PC-3 (cell line): ENCODE results near the gene EFHC2. TPM values are rescaled to one million over a fixed set of nuclear protein-coding genes. Genes with fewer than 3 reads are reported as not detected.

Experiments
- ATAC-seq: fragments of 200-7000 bp; cut with Tn5 transposase; 2 replicates; pipeline ENCODE4 v1.9.1; 2020; ENCODE audit warnings: mild to moderate bottlenecking, moderate library complexity
- BruUV-seq: library from RNA; stranded (reverse); fragments of 400-500 nt; replicated peaks from 2 replicates; lab custom pipeline; 2021; lab: Mats Ljungman, UMichigan
- CTCF ChIA-PET: fragments of 300-600 bp; sonication (Branson Sonifier 250); formaldehyde crosslinking; loops from one replicate; lab custom pipeline; 2022; ENCODE audit warnings: antibody characterized with exemption; lab: Charles Lee
- POLR2A ChIA-PET: fragments of 300-600 bp; sonication (Branson Sonifier 250); formaldehyde crosslinking; loops from one replicate; lab custom pipeline; 2022; ENCODE audit warnings: antibody characterized with exemption; ENCODE audit not compliant: unreplicated experiment; lab: Charles Lee
- DNase-seq: peaks from one replicate; pipeline ENCODE4 v3.0.0-alpha.2; 2015
- H2AFZ ChIP-seq: fragments of 300-600 bp; sonication (generic); 2 replicates; pipeline ENCODE4 v1.6.0; 2016; ENCODE audit warnings: antibody characterized with exemption, low read length
- H3F3A ChIP-seq: fragments of 300-600 bp; sonication (generic); one replicate; pipeline ENCODE4 v1.6.0; 2017; ENCODE audit warnings: antibody characterized with exemption, low read length, control low read depth, mild to moderate bottlenecking; ENCODE audit not compliant: unreplicated experiment
- H3K27ac ChIP-seq: fragments of 300-600 bp; sonication (generic); 2 replicates; pipeline ENCODE4 v1.5.1; 2016; ENCODE audit warnings: mild to moderate bottlenecking, low read length
- H3K27me3 ChIP-seq: fragments of 300-600 bp; sonication (generic); 2 replicates; pipeline ENCODE4 v1.6.1; 2016; ENCODE audit warnings: low read length, mixed read lengths
- H3K36me3 ChIP-seq: fragments of 300-600 bp; sonication (generic); 2 replicates; pipeline ENCODE4 v1.6.1; 2016; ENCODE audit warnings: low read depth, mixed run types, low read length, mixed read lengths
- H3K4me1 ChIP-seq: fragments of 300-600 bp; sonication (generic); 2 replicates; pipeline ENCODE4 v1.5.1; 2016; ENCODE audit warnings: low read length; ENCODE audit not compliant: insufficient read depth
- H3K4me2 ChIP-seq: fragments of 300-600 bp; sonication (generic); 2 replicates; pipeline ENCODE4 v1.6.0; 2016; ENCODE audit warnings: low read length
- H3K4me3 ChIP-seq: fragments of 300-600 bp; sonication (generic); 2 replicates; pipeline ENCODE4 v1.5.1; 2016; ENCODE audit warnings: mild to moderate bottlenecking, low read length, mixed read lengths
- H3K79me2 ChIP-seq: fragments of 300-600 bp; sonication (generic); 2 replicates; pipeline ENCODE4 v1.6.1; 2017; ENCODE audit warnings: low read length, mixed read lengths
- H3K9ac ChIP-seq: fragments of 300-600 bp; sonication (generic); 2 replicates; pipeline ENCODE4 v1.6.0; 2016; ENCODE audit warnings: mild to moderate bottlenecking, low read length
- H3K9me2 ChIP-seq: fragments of 300-600 bp; sonication (generic); replicated peaks from 2 replicates; pipeline ENCODE4 v1.6.1; 2016; ENCODE audit warnings: mixed run types, low read length, mixed read lengths
- H3K9me3 ChIP-seq: fragments of 300-600 bp; sonication (generic); 2 replicates; pipeline ENCODE4 v1.6.1; 2016; ENCODE audit warnings: low read length, mixed read lengths
- H4K20me1 ChIP-seq: fragments of 300-600 bp; sonication (generic); 2 replicates; pipeline ENCODE4 v1.6.1; 2016; ENCODE audit warnings: low read length, mixed read lengths
- EZH2 ChIP-seq: fragments of 300-600 bp; sonication (generic); IDR thresholded peaks from one replicate; pipeline ENCODE4 v1.6.1; 2017; ENCODE audit warnings: antibody characterized with exemption, mild to moderate bottlenecking, low read length; ENCODE audit not compliant: unreplicated experiment
- EZH2phosphoT487 ChIP-seq: fragments of 300-600 bp; sonication (generic); IDR thresholded peaks from 2 replicates; pipeline ENCODE4 v1.6.1; 2018; ENCODE audit warnings: mild to moderate bottlenecking, antibody characterized with exemption, low read length, borderline replicate concordance
- intact Hi-C: fragments of 100-400 bp; cut with micrococcal nuclease; formaldehyde crosslinking; loops from 2 replicates; pipeline ENCODE4 v1.9.0; 2023
- total RNA-seq: library from RNA; depleted of rRNA; stranded (reverse); fragments of >200 nt; gene quantifications from 2 replicates; pipeline ENCODE4 v1.2.3, GENCODE V29; 2014
- TF ChIP-seq, protein P1 (sequence below): fragments of 300-600 bp; sonication (generic); conservative IDR thresholded peaks from 2 replicates; pipeline ENCODE4 v1.5.1; 2017; ENCODE audit warnings: antibody characterized with exemption, low read depth, mild to moderate bottlenecking, low read length

The EFHC2 gene
- total RNA-seq, 1 experiment from 2014 or later, result 0.40 TPM

DNA sequence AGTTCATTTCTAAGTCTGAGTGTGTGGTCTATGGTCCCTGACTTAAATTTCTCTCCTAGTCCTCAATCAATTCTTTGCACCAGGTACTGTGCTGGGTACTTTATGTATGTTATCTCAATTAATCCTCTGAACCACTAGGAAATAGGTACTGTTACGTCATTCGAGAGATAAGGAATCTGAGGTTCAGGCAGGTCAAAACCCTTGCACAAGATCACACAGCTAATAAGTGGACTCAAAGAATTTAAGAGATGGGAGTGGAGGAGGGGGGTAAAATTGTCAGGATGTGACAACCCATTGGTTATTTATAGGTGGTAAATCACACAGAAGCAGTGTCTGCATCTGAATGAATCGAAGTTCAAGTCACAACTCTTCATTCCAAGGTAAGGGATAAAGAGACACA, 169.4 kb downstream of the EFHC2 start:
- POLR2A ChIA-PET, result no interaction called here
- Histone ChIP-seq H2AFZ (no peak overlapping the region), H3K27ac (no peak overlapping the region)

DNA sequence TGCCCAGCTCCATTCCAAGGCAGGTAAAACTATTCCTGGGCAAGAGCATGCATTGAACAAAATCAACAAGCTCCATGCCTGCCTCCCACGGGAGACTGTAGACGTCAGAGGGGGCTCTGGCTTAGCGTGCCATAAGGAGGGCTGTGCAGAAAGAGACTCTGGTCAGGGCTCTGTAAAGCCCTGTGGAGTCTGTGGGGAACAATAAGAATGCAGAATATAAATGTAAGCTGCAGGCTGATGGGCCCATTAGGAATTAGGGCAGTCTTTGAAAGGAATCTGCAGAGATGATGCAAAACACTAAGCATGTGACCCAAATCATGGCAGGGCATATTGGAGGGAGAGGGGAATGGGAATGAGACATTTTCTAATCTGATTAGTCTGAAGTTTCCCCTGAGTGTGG, 170.3 kb downstream of the EFHC2 start:
- H3K9ac ChIP-seq, result no peak overlapping the region
- intact Hi-C loops, result no loop called here
- ATAC-seq, result no peak
- no peak overlapping the region for H3K4me3 ChIP-seq
- POLR2A ChIA-PET, result no interaction called here
- H2AFZ ChIP-seq, result no peak overlapping the region
- H3K36me3 ChIP-seq, result no peaks in the 10 kb centered on the region
- H3K4me1 ChIP-seq, result no peaks in the 10 kb centered on the region
- no peaks in the 10 kb centered on the region for H3K79me2 ChIP-seq
- no peak overlapping the region for H3K27ac ChIP-seq
- H3K27me3 ChIP-seq, result no peaks in the 10 kb centered on the region
- no peaks in the 10 kb centered on the region for H4K20me1 ChIP-seq
- H3F3A ChIP-seq, result no peaks in the 10 kb centered on the region
- no peak overlapping the region for H3K4me2 ChIP-seq
- DNase-seq, result no peak
- no peaks in the 10 kb centered on the region for H3K9me3 ChIP-seq
- TF ChIP-seq, protein P1, sequence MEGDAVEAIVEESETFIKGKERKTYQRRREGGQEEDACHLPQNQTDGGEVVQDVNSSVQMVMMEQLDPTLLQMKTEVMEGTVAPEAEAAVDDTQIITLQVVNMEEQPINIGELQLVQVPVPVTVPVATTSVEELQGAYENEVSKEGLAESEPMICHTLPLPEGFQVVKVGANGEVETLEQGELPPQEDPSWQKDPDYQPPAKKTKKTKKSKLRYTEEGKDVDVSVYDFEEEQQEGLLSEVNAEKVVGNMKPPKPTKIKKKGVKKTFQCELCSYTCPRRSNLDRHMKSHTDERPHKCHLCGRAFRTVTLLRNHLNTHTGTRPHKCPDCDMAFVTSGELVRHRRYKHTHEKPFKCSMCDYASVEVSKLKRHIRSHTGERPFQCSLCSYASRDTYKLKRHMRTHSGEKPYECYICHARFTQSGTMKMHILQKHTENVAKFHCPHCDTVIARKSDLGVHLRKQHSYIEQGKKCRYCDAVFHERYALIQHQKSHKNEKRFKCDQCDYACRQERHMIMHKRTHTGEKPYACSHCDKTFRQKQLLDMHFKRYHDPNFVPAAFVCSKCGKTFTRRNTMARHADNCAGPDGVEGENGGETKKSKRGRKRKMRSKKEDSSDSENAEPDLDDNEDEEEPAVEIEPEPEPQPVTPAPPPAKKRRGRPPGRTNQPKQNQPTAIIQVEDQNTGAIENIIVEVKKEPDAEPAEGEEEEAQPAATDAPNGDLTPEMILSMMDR, result no peak
- TF ChIP-seq EZH2phosphoT487 (no peak), EZH2 (no peak)
- H3K9me2 ChIP-seq, result no peaks in the 10 kb centered on the region
- CTCF ChIA-PET, result no interaction called here
- no TSS peak for BruUV-seq

More for the DNA sequence above, 169.4 kb downstream of the EFHC2 start:
- Histone ChIP-seq H3K4me3 (no peak overlapping the region), H4K20me1 (no peaks in the 10 kb centered on the region), H3K9me3 (no peaks in the 10 kb centered on the region), H3K4me1 (no peaks in the 10 kb centered on the region), H3K36me3 (no peaks in the 10 kb centered on the region), H3K27me3 (no peaks in the 10 kb centered on the region), H3K9me2 (no peaks in the 10 kb centered on the region), H3K9ac (no peak overlapping the region), H3K4me2 (no peak overlapping the region), H3K79me2 (no peaks in the 10 kb centered on the region), H3F3A (no peaks in the 10 kb centered on the region)
- TF ChIP-seq EZH2phosphoT487 (no peak), EZH2 (no peak)
- TF ChIP-seq, protein P1, result no peak
- no peak for DNase-seq
- no TSS peak for BruUV-seq
- no peak for ATAC-seq
- CTCF ChIA-PET, result no interaction called here
- intact Hi-C loops, result no loop called here

DNA sequence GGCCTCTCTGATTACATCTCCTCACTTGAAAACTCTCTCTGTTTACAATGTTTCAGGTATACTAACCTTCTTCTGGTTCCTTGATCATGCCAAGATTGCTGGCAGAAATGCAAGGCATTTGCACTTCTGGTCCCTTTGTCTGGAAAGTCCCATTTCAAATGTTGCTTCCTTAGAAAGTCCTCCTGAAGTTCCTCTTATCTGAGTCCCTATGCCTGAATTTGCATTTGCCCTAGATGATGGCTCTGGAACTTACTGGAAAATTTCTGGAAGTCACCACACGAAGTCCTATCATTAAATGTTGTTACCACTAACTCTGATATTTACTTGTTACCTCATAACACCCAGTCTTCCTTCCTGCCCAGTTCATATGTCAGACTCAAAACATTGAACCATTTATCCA, 176.4 kb downstream of the EFHC2 start:
- Histone ChIP-seq H3K27ac (no peak overlapping the region), H3K9me2 (no peaks in the 10 kb centered on the region), H3K9me3 (no peaks in the 10 kb centered on the region), H3K4me1 (no peaks in the 10 kb centered on the region), H3K4me3 (no peak overlapping the region), H3K27me3 (no peaks in the 10 kb centered on the region), H4K20me1 (no peaks in the 10 kb centered on the region), H3K36me3 (no peaks in the 10 kb centered on the region), H3K9ac (no peak overlapping the region), H2AFZ (no peak overlapping the region), H3K79me2 (no peaks in the 10 kb centered on the region), H3F3A (no peaks in the 10 kb centered on the region), H3K4me2 (no peak overlapping the region)
- TF ChIP-seq EZH2 (no peak), EZH2phosphoT487 (no peak)
- TF ChIP-seq, protein P1, result no peak
- no peak for DNase-seq
- CTCF ChIA-PET, result no interaction called here
- POLR2A ChIA-PET, result no interaction called here
- ATAC-seq, result no peak
- intact Hi-C loops, result no loop called here
- BruUV-seq, result no TSS peak
